Neural cell (in vitro differentiated cells): ENCODE results near the gene MTFMT. TPM values are rescaled to one million over a fixed set of nuclear protein-coding genes. Genes with fewer than 3 reads are reported as not detected.

Source experiments
- H2AFZ ChIP-seq: fragments of 200-600, 300-800 bp; sonication (generic), shearing (Covaris generic); 2 replicates; pipeline ENCODE4 v1.6.0; 2014; ENCODE audit warnings: low read depth, mild to moderate bottlenecking, antibody characterized with exemption, low read length, moderate library complexity
- H3F3A ChIP-seq: fragments of 200-600 bp; shearing (Covaris generic); 2 replicates; pipeline ENCODE4 v1.6.1; 2016; ENCODE audit warnings: mild to moderate bottlenecking, moderate library complexity, mixed read lengths, antibody characterized with exemption, low read length; ENCODE audit not compliant: insufficient read depth, poor library complexity, severe bottlenecking
- H3K27ac ChIP-seq: fragments of 200-600, 300-800 bp; sonication (generic), shearing (Covaris generic); 2 replicates; pipeline ENCODE4 v1.5.1; 2014; ENCODE audit warnings: mild to moderate bottlenecking, low read length, moderate library complexity
- H3K27me3 ChIP-seq: fragments of 300-800, 200-600 bp; sonication (generic), shearing (Covaris generic); 2 replicates; pipeline ENCODE4 v1.6.0; 2014; ENCODE audit warnings: mild to moderate bottlenecking, low read depth, low read length, moderate library complexity; ENCODE audit not compliant: insufficient read depth
- H3K36me3 ChIP-seq: fragments of 300-800, 200-600 bp; sonication (generic), shearing (Covaris generic); 2 replicates; pipeline ENCODE4 v1.5.1; 2014; ENCODE audit warnings: mild to moderate bottlenecking, antibody characterized with exemption, low read length, moderate library complexity; ENCODE audit not compliant: insufficient read depth
- H3K4me2 ChIP-seq: fragments of 300-800, 200-600 bp; sonication (generic), shearing (Covaris generic); 2 replicates; pipeline ENCODE4 v1.6.0; 2014; ENCODE audit warnings: mild to moderate bottlenecking, low read length
- H3K4me3 ChIP-seq: fragments of 300-800, 200-600 bp; sonication (generic), shearing (Covaris generic); 2 replicates; pipeline ENCODE4 v1.5.1; 2014; ENCODE audit warnings: mild to moderate bottlenecking, low read length, moderate library complexity
- H3K79me2 ChIP-seq: fragments of 200-600 bp; shearing (Covaris generic); replicated peaks from 2 replicates; pipeline ENCODE4 v1.6.0; 2014; ENCODE audit warnings: mild to moderate bottlenecking, low read length, moderate library complexity; ENCODE audit not compliant: insufficient read depth
- H3K9ac ChIP-seq: fragments of 300-800, 200-600 bp; sonication (generic), shearing (Covaris generic); 2 replicates; pipeline ENCODE4 v1.6.1; 2016; ENCODE audit warnings: mild to moderate bottlenecking, low read length, mixed read lengths
- H3K9me2 ChIP-seq: fragments of 200-600 bp; shearing (Covaris generic); 2 replicates; pipeline ENCODE4 v1.6.1; 2016; ENCODE audit warnings: mild to moderate bottlenecking, low read length, mixed read lengths; ENCODE audit not compliant: insufficient read depth
- H3K9me3 ChIP-seq: fragments of 200-600, 300-800 bp; sonication (generic), shearing (Covaris generic); 2 replicates; pipeline ENCODE4 v1.6.1; 2016; ENCODE audit warnings: mild to moderate bottlenecking, mixed run types, low read length, moderate library complexity, mixed read lengths
- H4K20me1 ChIP-seq: fragments of 200-600 bp; shearing (Covaris generic); 2 replicates; pipeline ENCODE4 v1.6.1; 2016; ENCODE audit warnings: mild to moderate bottlenecking, mixed run types; ENCODE audit not compliant: insufficient read depth
- CTCF ChIP-seq: fragments of 450-650 bp; IDR thresholded peaks from 2 replicates; pipeline ENCODE4 v1.5.1; 2014; ENCODE audit warnings: antibody characterized with exemption, mild to moderate bottlenecking, moderate library complexity; ENCODE audit not compliant: poor library complexity, severe bottlenecking
- EP300 ChIP-seq: fragments of 450-650 bp; conservative IDR thresholded peaks from 2 replicates; pipeline ENCODE4 v1.6.1; 2014; ENCODE audit warnings: antibody characterized with exemption, mild to moderate bottlenecking, moderate library complexity; ENCODE audit not compliant: poor library complexity, severe bottlenecking
- EZH2 ChIP-seq: fragments of 200-600, 300-800 bp; shearing (Covaris generic), sonication (generic); IDR thresholded peaks from 2 replicates; pipeline ENCODE4 v1.6.1; 2014; ENCODE audit warnings: antibody characterized with exemption, low read length, borderline replicate concordance, mild to moderate bottlenecking; ENCODE audit not compliant: insufficient read depth, poor library complexity, severe bottlenecking
- MXI1 ChIP-seq: fragments of 450-650 bp; conservative IDR thresholded peaks from 2 replicates; pipeline ENCODE4 v1.6.1; 2014; ENCODE audit warnings: antibody characterized with exemption, mild to moderate bottlenecking; ENCODE audit not compliant: poor library complexity, severe bottlenecking
- POLR2AphosphoS5 ChIP-seq: IDR thresholded peaks from 2 replicates; pipeline ENCODE4 v1.6.1; 2012
- RAD21 ChIP-seq: fragments of 450-650 bp; conservative IDR thresholded peaks from 2 replicates; pipeline ENCODE4 v1.6.1; 2014; ENCODE audit warnings: antibody characterized with exemption, mild to moderate bottlenecking, moderate library complexity
- REST ChIP-seq: IDR thresholded peaks from 2 replicates; pipeline ENCODE4 v1.6.1; 2012; ENCODE audit warnings: borderline replicate concordance
- SMC3 ChIP-seq: fragments of 450-650 bp; conservative IDR thresholded peaks from 2 replicates; pipeline ENCODE4 v1.6.1; 2014; ENCODE audit warnings: antibody characterized with exemption, mild to moderate bottlenecking, moderate library complexity; ENCODE audit not compliant: poor library complexity
- TAF1 ChIP-seq: IDR thresholded peaks from 2 replicates; pipeline ENCODE4 v1.6.1; 2012; ENCODE audit warnings: low read depth
- polyA plus RNA-seq: library from polyadenylated mRNA; depleted of rRNA; stranded (reverse); fragments of >200 nt; gene quantifications from 2 replicates; pipeline ENCODE4 v1.2.3, GENCODE V29; 2014

Gene MTFMT
- polyA plus RNA-seq, 1 donor from 2014 or later: 21.3 TPM

GRCh38 chr15:65052956-65053355, 23.5 kb upstream of the MTFMT start:
- H2AFZ ChIP-seq: no peak overlapping the region
- no peaks in the 10 kb centered on the region for H3K9me3 ChIP-seq
- H3K4me3 ChIP-seq: no peak overlapping the region
- no peak overlapping the region for H3K27ac ChIP-seq
- no peaks in the 10 kb centered on the region for H3K9me2 ChIP-seq
- H4K20me1 ChIP-seq: no peaks in the 10 kb centered on the region
- H3K27me3 ChIP-seq: no peaks in the 10 kb centered on the region
- no peak overlapping the region for H3K9ac ChIP-seq
- no peaks in the 10 kb centered on the region for H3F3A ChIP-seq
- TF ChIP-seq TAF1 (no peak), EZH2 (no peak), MXI1 (no peak), CTCF (no peak), REST (no peak), SMC3 (no peak), POLR2AphosphoS5 (no peak), EP300 (no peak), RAD21 (no peak)
- no peaks in the 10 kb centered on the region for H3K79me2 ChIP-seq
- H3K4me2 ChIP-seq: no peak overlapping the region
- no peaks in the 10 kb centered on the region for H3K36me3 ChIP-seq

- Histone ChIP-seq H3K27me3 (no peaks in the 10 kb centered on the region), H4K20me1 (no peaks in the 10 kb centered on the region), H3K9ac (no peak overlapping the region), H3K27ac (no peak overlapping the region), H3K4me2 (no peak overlapping the region), H3K9me3 (no peaks in the 10 kb centered on the region), H3K36me3 (no peaks in the 10 kb centered on the region), H3K79me2 (no peaks in the 10 kb centered on the region), H3K4me3 (no peak overlapping the region), H3F3A (no peaks in the 10 kb centered on the region), H3K9me2 (no peaks in the 10 kb centered on the region), H2AFZ (no peak overlapping the region)
- no peak for TF ChIP-seq TAF1
- no peak for TF ChIP-seq MXI1
- TF ChIP-seq POLR2AphosphoS5: no peak
- no peak for TF ChIP-seq EP300
- no peak for TF ChIP-seq CTCF
- no peak for TF ChIP-seq SMC3
- no peak for TF ChIP-seq RAD21
- TF ChIP-seq EZH2: no peak
- no peak for TF ChIP-seq REST
These were observed 21.8 kb upstream of the MTFMT start for GRCh38 chr15:65051266-65051665.
